HG02870 (cell line): ENCODE results near the gene CAMTA1.

Experiments used
- ATAC-seq: cut with Tn5 transposase; IDR thresholded peaks from one replicate; pipeline ENCODE4 v1.9.1; 2021; ENCODE audit warnings: mild to moderate bottlenecking, moderate library complexity; ENCODE audit not compliant: unreplicated experiment

CAMTA1 gene

DNA sequence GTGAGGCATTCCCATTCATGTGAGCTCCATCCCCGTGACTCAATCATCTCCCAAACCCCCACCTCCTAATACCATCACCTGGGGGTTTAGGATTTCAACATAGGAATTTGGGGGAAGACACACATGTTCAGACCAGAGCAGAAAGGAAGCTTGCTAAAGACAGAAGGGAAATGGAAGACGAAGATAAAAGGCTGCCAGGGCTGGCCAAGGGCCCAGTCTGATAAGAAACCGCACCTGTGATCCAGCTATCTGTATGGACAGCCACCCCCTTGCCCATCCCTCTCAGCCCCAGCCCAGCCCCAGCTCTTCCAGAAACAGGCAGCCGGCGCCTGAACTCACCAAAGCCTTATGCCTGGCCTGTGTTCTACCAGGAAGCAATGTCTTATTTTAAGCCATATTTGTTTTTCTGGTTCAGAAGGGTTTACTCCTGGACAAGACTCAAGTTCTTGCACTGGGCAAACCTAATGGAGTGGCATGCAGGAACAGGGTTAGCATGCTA, 787.4 kb downstream of the CAMTA1 start:
- ATAC-seq: no peak

DNA sequence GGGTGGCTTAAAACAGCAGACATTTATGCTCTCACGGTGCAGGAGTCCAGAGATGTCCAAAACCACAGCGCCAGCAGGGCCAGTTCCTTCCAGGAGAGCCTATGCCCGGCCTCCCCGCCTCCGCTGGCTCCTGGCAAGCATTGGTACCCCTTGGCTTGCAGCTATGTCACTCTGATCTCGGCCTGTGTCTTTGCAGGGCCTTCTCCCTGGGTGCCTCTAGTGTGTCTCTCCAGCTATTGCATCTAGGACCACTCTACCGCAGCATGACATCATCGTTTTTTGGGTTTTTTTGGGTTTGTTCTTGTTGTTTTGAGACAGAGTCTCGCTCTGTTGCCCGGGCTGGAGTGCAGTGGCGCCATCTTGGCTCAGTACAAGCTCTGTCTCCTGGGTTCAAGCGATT, 788.2 kb downstream of the CAMTA1 start:
- no peak for ATAC-seq

DNA sequence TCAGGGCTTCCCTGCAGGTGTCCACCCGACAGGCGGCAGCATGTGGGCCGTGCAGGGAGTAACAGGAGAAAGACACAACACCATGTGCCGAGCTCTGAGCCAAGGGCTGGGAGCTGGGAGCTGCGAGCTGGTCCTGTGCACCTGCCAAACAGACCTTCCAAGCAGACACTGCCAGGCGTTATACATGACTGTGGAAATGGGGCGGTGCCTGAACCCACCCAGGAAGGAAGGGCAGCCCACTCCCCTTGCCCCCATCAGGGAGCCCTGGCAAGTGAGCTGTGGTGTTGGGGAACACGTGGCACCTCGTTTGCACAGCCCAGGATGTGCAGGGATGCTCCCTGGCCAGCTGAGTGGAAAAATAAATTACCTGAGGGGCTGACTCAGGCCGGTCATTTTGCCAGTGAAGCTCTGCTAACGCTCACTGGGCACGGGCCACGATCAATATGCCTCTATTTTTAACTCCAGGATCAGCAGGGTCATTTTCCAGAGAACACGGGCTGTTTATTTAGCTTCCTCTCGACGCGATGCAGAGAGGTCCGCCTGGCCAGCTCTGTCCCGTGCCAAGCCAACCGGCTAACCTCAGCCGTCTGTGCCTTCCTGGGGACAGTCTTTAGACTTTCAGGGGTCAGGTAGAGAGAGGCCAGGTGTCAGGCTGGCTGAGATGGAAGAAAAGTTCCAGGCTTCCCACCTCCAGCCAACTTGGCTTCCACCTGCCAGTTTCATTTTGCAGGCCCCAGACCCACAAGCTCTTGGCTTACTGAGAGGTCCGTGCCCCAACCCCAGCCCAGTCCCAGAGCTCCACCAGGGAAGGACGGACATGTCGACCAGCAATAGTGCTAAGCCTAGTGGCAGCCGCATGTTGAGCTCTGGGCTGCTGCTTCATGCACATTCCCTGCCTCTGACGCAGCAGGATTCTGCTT, 789.1 kb downstream of the CAMTA1 start:
- ATAC-seq: no peak

DNA sequence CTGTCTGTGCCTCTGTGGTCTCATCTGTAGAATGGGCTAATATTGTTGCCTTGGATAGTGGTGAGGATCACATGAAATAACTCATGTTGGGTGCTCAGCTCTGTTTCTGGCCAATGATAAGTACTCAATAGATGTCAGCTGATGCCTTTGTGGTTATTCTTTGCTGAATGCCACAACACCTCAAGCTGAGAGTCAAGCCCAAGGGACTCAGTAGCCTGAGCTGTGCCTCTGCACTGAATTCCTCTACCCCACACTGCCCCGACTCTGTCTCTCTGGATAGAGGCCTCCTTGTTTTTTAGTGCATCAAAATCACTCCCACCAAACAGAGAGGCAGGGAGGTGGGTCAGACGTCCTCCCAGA, 789.8 kb downstream of the CAMTA1 start:
- no peak for ATAC-seq

DNA sequence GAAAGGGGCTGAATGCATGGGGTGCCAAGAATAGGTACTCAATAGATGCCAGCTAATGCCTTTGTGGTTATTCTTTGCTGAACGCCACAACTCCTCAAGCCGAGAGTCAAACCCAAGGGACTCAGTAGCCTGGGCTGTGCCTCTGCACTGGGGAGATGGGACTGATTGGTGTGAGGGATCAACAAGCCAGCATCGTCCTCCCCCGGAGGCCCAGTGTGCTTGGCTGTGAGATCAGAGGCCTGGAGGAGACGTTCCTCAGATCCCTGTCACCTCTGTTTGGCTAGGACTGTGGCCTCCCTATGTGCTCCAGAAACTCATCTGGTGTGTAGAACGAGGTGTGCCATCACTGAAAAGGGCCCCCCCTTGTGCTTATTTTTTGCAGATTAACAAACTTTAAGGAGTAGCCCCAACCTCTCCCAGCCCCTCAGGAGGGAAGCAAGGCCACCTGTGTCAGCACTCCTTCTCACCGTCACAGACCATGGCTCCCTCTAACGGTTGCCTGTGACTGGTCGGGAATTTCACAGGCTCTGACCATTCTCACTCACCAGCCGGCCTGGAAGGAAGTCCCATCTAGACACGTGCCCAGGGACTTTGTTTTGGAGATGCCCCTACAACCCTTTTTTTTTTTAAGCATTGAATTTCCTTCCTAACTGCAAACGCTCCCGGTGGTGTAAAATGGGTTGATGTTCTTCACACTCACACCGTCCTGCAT, 791.8 kb downstream of the CAMTA1 start:
- no peak for ATAC-seq

DNA sequence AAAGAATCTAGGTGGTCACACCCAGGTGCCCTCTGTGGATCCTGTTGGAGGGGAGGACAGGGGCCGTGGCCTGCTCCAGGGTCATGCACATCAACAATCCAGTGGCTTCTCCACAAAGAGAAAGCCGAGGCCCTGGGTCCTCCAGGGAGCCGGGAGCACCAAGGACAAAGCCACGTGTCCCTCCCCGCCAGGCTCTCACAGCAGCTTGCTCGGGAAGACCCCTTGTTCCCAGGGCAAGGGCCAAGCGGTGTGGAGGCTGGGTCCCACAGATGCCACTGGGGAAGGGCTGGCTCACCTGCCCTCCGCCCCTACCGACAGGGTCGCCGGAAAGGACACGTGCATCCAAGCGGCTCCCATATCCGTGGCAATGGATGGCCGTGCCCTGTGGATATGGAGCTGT, 793.0 kb downstream of the CAMTA1 start:
- ATAC-seq: no peak

DNA sequence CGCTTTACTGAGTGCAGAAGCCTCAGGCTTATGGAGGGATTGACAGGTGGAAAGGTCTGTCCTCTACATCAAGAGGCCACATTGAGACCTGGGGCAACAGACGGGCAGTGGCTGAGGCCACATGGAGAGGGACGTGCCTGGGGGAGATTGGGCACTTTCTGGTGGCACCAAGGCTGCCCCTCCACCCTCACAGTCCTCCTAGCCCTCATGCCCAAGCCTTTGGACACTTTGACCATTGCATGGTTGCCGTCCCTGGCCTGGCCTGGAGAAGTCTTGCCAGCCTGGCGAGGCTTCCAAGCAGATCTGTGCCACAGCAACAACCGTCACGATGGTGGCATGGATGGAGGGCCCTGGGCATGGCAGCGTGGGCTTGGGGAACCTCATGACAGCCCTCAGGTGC, 793.8 kb downstream of the CAMTA1 start:
- no peak for ATAC-seq

DNA sequence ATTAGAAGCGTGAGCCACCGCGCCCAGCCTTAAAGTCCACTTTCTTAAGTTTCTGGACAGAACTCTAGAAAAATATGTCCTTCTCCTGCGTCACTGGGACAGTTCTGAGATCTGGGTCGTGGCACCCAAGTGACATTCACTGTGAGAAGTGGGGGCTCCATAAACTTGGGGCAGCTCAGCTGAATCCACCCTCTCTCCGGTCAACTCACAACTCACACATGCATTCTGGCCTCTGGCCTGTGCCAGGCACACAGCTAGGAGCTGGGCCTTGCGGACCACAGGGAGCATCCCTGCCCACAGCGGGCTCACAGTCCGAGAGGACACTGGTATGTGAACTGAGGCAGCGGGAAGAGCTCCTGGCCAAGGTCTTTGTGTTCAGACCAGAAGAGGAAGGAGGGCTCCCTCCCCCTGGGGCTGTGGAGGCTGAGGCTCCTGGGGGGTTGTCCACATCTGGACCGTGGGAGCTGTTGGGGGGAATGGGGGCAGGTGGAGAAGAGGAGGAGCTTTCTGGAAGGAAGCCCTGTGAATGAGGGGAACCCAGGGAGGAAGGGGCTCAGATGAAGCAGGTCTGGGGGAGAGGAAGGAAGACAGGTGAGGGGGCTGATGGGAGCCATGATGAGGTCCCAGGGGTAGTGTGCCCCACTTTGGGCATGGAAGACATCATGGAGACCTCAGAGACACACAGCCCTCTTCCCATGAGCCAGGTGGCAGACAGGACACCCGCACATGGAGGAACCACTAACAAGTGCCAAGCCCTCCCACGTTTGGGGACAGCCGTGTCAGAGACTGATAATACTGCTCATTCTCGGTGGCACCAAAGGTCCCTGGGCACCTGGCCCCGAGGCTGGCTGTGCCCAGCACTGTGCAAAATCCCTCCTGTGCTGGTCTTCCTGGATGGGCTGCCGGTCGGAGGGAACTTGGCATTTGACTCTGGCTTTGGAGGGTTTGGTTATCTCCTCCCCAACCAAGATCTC, 794.9 kb downstream of the CAMTA1 start:
- ATAC-seq: no peak

DNA sequence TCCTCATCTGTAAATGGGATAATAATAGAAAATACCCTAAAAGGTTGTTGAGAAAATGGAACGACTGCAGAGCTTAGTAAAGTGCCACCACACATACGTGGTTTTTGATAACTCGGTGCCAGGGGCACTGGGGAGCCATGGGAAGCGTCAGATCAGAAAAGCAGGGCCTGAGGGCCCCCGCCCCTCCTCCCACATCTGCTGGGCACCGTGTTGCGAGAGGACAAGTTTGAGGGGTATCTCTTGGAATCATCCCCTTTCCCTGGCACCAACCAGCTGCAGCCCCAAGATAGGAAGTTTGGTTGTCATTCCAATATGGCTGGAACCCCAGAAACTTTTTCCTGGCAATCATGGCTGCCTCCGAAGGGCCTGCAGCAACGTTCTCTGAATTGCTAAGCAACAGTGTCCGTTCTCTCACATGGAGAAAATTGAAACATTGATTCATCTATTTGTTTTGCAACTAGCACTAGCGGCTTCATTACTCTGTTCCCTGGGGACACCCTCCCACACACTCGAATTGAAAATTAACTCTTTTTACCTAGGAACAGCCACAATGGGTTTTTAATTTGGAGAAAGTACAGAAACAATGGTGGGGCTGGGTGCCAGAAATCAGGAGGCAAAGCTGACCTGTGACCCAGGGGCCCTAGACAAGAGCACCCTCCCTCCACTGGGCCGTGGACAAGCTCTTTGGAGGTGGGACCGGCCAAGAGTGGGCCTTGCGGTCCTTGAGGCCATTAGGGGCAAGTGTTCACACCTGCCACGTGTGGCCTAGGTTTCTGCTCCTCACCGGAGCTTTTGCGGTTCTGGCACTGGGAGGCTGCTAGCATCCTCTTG, 795.9 kb downstream of the CAMTA1 start:
- no peak for ATAC-seq

DNA sequence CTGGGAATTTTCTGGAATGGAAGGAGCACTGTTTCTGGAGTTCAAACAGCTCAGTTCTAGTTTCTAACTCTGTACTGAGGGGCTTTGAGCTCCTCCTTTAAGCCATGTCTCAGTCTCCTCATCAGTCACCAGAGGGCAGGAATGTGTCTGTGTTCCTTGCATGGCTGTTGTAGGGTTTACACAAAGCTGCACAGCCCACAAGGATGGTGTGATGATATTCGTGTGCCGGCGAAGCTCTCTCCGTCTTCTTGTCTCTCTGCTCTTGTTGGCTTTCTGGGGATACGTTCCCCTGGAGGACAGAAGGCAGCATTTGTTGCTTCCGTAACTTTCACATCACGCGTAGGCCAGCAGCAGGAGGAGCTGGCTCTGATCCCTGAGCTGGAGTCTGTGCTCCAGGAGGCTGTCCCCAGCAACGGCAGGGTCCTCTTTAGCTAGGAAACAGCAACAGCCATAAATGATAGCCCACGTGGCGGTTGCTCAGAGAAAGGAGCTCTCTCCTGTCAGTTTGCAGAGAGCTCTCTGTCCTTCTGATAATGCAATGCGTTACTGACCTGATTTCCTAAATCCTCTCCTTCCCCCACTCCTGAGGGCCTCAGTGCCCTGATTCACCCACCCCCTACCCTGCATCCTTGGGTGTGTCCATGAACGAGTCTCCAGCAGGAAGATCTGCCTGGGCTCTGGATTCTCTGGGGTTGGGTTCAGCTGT, 796.7 kb downstream of the CAMTA1 start:
- ATAC-seq: no peak

DNA sequence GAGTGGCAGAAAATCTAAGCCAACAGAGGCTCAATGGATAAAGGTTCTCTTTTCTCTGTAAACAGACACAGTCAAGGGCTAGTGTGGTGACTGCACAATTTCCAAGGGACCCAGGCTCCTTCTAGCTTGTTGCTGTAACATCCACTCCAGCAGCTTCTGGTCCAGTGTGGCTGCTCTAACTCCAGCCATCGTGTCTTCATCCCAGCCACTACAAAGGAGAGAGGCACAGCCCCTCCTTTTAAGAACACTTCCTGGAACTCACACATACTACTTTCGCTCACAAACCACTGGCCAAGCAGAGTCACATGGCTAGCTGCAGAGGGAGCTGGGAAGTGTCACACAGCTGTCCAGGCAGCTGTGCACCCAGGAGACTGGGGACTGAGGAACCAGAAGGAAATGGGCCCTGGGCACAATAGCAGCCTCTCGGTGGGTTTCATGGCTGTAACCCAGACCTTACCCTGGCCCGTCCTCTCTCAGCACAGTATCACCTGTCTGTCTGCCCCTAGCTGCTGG, 797.3 kb downstream of the CAMTA1 start:
- no peak for ATAC-seq

DNA sequence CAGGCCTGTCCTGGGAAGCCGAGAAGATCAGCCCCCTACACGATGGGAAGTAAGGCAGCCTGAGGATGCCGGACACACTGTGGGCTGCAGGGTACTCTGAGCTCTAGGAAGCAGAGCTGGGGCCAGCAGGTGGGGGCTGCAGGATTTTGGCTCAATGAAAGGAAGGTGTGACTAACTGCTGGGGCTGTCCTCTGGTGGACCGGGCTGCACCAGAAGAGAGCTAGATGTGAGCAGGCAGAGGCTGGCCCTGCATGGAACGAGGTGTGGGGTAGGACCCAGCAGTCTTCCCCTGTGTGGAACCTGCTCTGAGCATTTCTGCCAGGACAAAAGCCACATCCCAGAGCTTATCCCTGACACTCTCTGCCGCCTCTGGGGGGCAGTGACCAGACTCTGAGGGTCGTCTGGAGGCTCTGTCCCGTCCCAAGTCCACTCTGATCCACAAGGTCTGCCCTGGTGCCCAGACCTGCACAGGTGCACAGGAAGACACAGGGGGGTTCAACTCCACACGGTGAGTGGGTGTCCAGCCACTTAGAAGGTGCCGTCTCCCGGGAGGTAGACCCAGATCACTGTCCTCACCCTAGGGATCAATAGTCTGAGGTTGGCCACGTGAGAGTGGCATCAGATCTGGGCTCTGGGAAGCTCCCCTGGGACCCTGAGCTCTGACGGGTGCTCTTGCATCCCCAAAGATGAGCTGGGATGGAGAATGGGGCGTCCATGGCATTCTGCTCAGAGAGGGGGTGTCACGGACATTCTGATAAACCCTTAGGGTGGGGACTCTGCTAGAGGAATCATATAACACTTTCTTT, 798.2 kb downstream of the CAMTA1 start:
- ATAC-seq: no peak

DNA sequence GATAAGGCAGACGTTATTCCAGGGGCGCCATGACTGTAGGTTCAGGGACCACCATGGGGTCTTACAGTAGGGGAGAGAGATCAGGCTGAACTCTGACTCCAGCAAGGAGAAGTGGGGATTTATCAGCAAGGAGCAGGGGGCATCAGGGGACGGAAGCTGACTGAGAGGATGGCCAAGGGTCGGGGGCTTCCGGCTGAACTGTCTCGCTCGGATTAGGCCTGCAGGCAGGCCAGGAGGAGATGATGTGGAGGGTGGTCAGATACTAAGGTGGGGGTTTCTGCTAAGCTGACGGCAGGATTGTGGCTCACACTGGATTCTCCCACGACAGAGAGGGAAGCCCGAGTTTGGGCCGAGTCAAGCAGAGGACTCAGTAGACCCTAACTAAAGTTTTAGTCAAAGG, 798.9 kb downstream of the CAMTA1 start:
- no peak for ATAC-seq

DNA sequence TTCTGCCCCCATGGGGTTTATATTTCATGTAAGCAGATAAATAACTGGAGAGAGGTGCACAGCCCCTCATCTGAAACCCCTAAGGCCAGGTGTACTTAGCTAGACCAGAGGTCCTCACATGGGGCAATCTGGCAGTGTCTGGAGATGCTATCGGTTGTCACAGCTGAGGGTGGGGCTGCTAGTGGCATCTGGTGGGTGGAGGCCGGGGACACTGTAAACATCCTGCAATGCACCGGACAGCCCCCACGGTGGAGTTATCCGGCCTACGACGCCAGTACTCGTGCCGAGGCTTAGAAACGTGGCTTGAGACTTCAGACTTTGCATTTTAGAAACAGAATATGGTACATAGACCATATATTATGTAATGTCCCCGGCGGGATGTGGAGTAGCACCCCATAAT, 799.4 kb downstream of the CAMTA1 start:
- no peak for ATAC-seq

DNA sequence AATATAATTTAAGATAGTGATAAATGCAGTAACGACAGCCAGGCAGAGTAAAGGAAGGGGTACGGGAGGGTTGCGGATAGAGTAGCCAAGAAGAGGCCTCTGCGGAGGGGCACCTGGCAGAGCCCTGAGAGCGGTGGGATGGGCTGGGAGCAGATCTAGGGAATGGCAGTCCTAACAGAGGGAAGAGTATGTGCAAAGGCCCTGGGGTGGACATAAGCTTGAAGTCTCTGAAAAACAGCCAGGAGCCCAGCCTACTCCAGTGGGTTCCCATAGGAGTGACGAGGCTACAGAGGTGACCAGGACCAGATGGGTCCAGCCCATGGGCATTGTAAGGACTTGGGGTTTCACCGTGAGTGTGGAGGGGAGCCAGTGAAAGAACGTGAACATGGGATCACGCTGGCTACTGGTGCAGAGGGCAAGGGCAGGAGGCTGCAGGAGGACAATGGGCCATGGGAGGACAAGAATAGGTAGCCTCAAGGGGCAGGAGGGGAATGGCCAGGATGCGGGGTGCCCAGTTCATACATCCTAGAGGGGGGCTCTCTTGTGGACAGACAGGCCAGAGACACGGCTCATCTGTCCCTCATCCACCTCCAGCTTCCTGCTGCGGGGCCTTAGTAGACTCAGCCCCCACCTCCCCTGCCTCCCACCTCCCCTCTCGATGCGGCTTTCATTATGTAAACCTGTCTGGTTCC, 800.1 kb downstream of the CAMTA1 start:
- no peak for ATAC-seq

DNA sequence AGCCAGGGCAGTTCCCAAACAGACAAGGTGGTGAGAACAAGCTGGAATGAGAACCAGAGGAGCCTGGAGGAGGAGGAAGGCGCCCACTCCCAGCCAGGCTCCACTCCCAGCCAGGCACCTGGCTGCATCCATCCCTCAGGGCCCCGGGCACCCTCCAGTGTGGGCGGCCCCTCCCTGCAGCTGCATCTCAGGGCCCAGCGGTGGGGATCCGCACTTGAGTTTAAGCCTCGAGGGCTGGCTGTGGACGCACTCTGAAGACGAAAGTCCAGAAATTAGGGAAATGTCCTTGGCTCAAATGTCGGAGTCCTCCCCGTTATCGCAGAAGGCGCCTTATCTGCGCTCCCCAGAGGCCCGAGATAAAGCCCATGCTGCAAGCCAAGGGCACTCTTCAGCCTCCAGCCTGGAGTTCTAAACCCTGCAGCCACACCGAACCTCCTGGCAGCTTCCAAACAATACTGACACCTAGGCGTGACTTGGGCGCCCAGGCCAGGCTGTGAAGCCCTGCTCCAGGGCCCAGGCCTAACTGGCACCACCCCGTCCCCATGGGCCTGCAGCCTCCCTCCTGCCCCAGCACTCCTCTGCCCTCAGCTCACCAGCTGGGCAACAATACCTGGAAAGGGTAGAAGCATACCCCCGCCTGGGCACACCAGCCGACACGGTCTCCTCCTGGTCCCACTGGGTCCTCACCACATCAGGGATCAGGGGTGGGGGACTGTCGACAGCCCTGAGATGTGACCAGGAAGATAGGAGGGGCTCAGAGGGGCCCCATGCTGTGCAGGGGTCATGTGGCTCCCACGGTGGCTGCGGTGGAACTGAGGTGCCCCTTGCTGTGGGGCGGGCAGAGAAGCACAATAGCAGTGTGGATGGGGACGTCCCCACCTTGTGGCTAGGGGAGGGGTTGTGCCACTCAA, 801.0 kb downstream of the CAMTA1 start:
- ATAC-seq: no peak
